Measurements from ENCODE around the gene NEIL1.
"Not testable (repeated sequence)": the region's sequence is repeated elsewhere in the genome, so short reads cannot be mapped to it uniquely, and the experiment has no call there.

Gene NEIL1

DNA sequence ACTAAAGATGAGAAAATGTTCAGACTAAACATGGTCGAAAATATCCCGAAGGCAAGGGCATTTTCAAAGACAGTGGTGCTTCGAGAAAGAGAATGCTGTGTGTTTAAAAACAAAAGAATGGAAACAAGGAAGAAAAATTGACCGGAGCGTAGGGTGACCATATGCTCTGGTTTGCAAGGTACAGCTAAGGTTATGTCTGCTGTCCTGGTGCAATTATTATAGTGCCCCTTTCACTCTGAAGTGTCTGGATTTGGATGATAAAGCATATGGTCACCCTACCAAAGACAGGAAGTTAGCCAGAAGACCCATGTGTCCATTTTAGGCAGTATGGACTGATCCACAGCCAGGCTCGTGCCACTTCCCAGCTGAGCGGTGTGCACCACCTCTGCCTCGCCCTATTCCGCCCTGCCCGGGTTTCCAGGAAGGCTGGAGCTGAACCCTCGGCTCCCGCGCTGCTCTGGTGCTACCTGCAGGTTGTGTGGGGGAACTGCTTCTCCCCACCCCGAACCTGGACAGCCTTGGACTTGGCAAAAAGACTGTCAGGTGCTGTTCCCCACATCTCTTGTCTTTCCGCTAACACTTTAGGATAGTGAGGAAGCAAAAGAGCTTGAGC, 39.0 kb upstream of the NEIL1 start:
- DNase-seq (ENCODE audit: low read depth), result peak; percentile 67
- TF ChIP-seq CTCF (IDR thresholded peaks at IDR 0.05; ENCODE audit: low read depth, low read length) (peak; percentile 75), POLR2A (IDR thresholded peaks at IDR 0.05; ENCODE audit: extremely low read depth, insufficient read length) (no peak)
- TF ChIP-seq, protein P1, sequence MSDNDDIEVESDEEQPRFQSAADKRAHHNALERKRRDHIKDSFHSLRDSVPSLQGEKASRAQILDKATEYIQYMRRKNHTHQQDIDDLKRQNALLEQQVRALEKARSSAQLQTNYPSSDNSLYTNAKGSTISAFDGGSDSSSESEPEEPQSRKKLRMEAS (IDR thresholded peaks at IDR 0.05; ENCODE audit: low read depth, low read length), result no peak
- no peak overlapping the region for H3K4me3 ChIP-seq (ENCODE audit: low read depth, low read length)

GRCh38 chr15:75309711-75310110, 37.1 kb upstream of the NEIL1 start:
- H3K4me3 ChIP-seq (ENCODE audit: low read depth, low read length), result no peak overlapping the region
- TF ChIP-seq MYC (IDR thresholded peaks at IDR 0.05; ENCODE audit: low read depth, low read length) (no peak), POLR2A (IDR thresholded peaks at IDR 0.05; ENCODE audit: extremely low read depth, insufficient read length) (no peak), CTCF (IDR thresholded peaks at IDR 0.05; ENCODE audit: low read depth, low read length) (no peak)
- TF ChIP-seq, protein P1 (IDR thresholded peaks at IDR 0.05; ENCODE audit: low read depth, low read length), result no peak
- no peak for DNase-seq (ENCODE audit: low read depth)

DNA sequence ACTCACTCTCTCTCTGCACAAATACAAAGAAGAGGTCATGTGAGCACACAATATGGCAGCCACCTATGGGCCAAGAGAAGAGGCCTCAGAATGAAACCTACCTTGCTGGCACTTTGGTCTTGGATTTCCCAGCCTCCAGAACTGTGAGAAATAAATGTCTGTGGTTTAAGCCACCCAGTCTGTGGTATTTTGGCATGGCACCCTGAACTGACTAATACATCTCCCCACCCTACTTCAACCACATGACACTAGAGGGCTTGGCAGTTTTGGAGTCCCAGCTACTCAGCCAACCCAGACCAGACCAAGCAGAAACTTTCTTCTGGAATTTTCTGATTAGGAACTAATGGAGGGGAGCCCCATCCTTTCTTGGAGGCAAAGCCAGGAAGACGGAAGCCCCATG, 34.3 kb upstream of the NEIL1 start:
- DNase-seq (ENCODE audit: low read depth); H3K4me3 ChIP-seq (ENCODE audit: low read depth, low read length): not testable (repeated sequence)

DNA sequence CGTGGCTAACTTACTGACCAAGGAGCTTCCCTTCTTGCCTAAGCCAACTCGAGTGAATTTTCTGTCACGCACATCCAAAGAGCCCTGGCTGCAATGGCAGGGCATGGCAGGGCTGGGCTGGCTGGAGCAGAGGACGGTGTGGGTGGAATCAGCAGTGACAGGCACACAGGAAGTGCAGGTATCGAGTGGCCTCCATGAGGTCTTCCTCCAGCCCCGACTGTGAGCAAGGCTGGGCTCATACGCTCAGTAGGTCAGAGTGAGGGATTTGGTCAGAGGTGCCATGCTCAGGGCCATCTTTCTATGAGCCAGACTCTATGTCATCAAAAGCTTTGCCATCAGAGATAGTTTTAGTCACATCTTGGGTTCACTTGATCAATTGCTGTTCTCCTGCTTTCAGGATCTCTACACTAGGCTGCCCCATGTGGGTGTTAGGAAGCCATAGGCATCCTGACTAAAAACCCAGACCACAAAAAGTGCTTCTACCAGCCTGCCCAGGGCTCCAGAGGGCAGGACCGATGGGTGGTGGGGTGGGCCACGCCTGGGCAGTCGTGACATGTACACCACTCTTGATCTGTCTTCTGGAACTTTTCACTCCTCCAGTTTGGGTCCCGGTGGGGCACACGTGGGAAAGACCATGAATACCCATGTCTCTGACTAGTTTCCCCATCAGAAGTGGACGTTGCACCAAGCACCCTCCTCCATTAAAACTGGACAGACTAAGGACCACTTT, 33.6 kb upstream of the NEIL1 start:
- no peak overlapping the region for H3K4me3 ChIP-seq (ENCODE audit: low read depth, low read length)
- no peak for DNase-seq (ENCODE audit: low read depth)
- no peak for TF ChIP-seq POLR2A (IDR thresholded peaks at IDR 0.05; ENCODE audit: extremely low read depth, insufficient read length)
- no peak for TF ChIP-seq CTCF (IDR thresholded peaks at IDR 0.05; ENCODE audit: low read depth, low read length)
- TF ChIP-seq, protein P1 (IDR thresholded peaks at IDR 0.05; ENCODE audit: low read depth, low read length), result no peak
- no peak for TF ChIP-seq MYC (IDR thresholded peaks at IDR 0.05; ENCODE audit: low read depth, low read length)

GRCh38 chr15:75314552-75315290, 32.1 kb upstream of the NEIL1 start:
- no peak for TF ChIP-seq CTCF (IDR thresholded peaks at IDR 0.05; ENCODE audit: low read depth, low read length)
- no peak for DNase-seq (ENCODE audit: low read depth)
- H3K4me3 ChIP-seq (ENCODE audit: low read depth, low read length), result no peak overlapping the region

GRCh38 chr15:75319231-75319897, 27.5 kb upstream of the NEIL1 start:
- not testable (repeated sequence) for DNase-seq (ENCODE audit: low read depth); H3K4me3 ChIP-seq (ENCODE audit: low read depth, low read length)

Measured in NB4 (cell line).